IMR-90 (cell line): ENCODE data around the gene PAF1. TPM values are rescaled to one million over a fixed set of nuclear protein-coding genes. Genes with fewer than 3 reads are reported as not detected.

Experiments used
- ATAC-seq: fragments of 200-7000 bp; cut with Tn5 transposase; 2 replicates; pipeline ENCODE4 v1.9.1; 2020; ENCODE audit warnings: low read depth, mild to moderate bottlenecking, moderate library complexity
- BruUV-seq: library from RNA; stranded (reverse); fragments of 400-500 nt; replicated peaks from 2 replicates; lab custom pipeline; 2021; lab: Mats Ljungman, UMichigan
- CTCF ChIA-PET: fragments of 300-600 bp; formaldehyde crosslinking; extraction: SDS; loops from one replicate; lab custom pipeline; 2021; ENCODE audit warnings: antibody characterized with exemption; lab: Yijun Ruan, JAX
- POLR2A ChIA-PET: fragments of 300-600 bp; sonication (Branson Sonifier 250); formaldehyde crosslinking; loops from one replicate; lab custom pipeline; 2022; ENCODE audit warnings: antibody characterized with exemption; ENCODE audit not compliant: unreplicated experiment; lab: Charles Lee
- DNase-seq: peaks from one replicate; pipeline ENCODE4 v3.0.0; 2013
- H2AFZ ChIP-seq: replicated peaks from 2 replicates; pipeline ENCODE3; 2013; ENCODE audit warnings: low read length, mild to moderate bottlenecking; ENCODE audit not compliant: poor library complexity
- H2AK5ac ChIP-seq: 2 replicates; pipeline ENCODE4 v1.6.1; 2013; ENCODE audit warnings: low read depth, low read length, inconsistent platforms
- H2AK9ac ChIP-seq: replicated peaks from 2 replicates; pipeline ENCODE3; 2013; ENCODE audit warnings: mild to moderate bottlenecking, low read depth, low read length, moderate library complexity; ENCODE audit not compliant: poor library complexity
- H2BK120ac ChIP-seq: 2 replicates; pipeline ENCODE4 v1.6.1; 2013; ENCODE audit warnings: low read depth, low read length, inconsistent platforms
- H2BK15ac ChIP-seq: 3 replicates; pipeline ENCODE4 v1.6.1; 2013; ENCODE audit warnings: low read depth, low read length, inconsistent platforms
- H2BK20ac ChIP-seq: 2 replicates; pipeline ENCODE4 v1.6.1; 2013; ENCODE audit warnings: low read depth, mild to moderate bottlenecking, inconsistent platforms, low read length, moderate library complexity
- H2BK5ac ChIP-seq: 2 replicates; pipeline ENCODE4 v1.6.1; 2013; ENCODE audit warnings: mild to moderate bottlenecking, low read depth, low read length, inconsistent platforms; ENCODE audit not compliant: poor library complexity, severe bottlenecking
- H3K14ac ChIP-seq: replicated peaks from 2 replicates; pipeline ENCODE4 v1.6.1; 2013; ENCODE audit warnings: low read depth, low read length, inconsistent platforms
- H3K18ac ChIP-seq: 2 replicates; pipeline ENCODE4 v1.6.1; 2013; ENCODE audit warnings: low read depth, low read length, control low read depth
- H3K23ac ChIP-seq: 2 replicates; pipeline ENCODE4 v1.6.1; 2013; ENCODE audit warnings: low read depth, low read length, inconsistent platforms
- H3K27ac ChIP-seq: 2 replicates; pipeline ENCODE4 v1.5.1; 2013; ENCODE audit warnings: mild to moderate bottlenecking, control low read depth, low read length; ENCODE audit not compliant: insufficient read depth
- H3K27me3 ChIP-seq: 2 replicates; pipeline ENCODE4 v1.6.1; 2013; ENCODE audit warnings: low read length; ENCODE audit not compliant: control insufficient read depth, insufficient read depth
- H3K36me3 ChIP-seq: 2 replicates; pipeline ENCODE4 v1.6.1; 2013; ENCODE audit warnings: low read length, mixed read lengths; ENCODE audit not compliant: control insufficient read depth, insufficient read depth
- H3K4ac ChIP-seq: 2 replicates; pipeline ENCODE4 v1.6.1; 2013; ENCODE audit warnings: low read depth, low read length, inconsistent platforms
- H3K4me1 ChIP-seq: 2 replicates; pipeline ENCODE4 v1.6.1; 2013; ENCODE audit warnings: low read length, mixed read lengths; ENCODE audit not compliant: control insufficient read depth, insufficient read depth
- H3K4me2 ChIP-seq: 2 replicates; pipeline ENCODE4 v1.6.1; 2013; ENCODE audit warnings: low read depth, mild to moderate bottlenecking, control low read depth, low read length, moderate library complexity
- H3K4me3 ChIP-seq: 2 replicates; pipeline ENCODE4 v1.5.1; 2013; ENCODE audit warnings: low read depth, mild to moderate bottlenecking, control low read depth, low read length, moderate library complexity; ENCODE audit not compliant: insufficient read depth
- H3K56ac ChIP-seq: 2 replicates; pipeline ENCODE4 v1.6.1; 2013; ENCODE audit warnings: low read length, inconsistent platforms; ENCODE audit not compliant: insufficient read depth; ENCODE audit errors: extremely low read depth
- H3K79me1 ChIP-seq, 2 experiments: 2 replicates each; pipeline ENCODE4 v1.6.1; 2013; ENCODE audit warnings: low read length in 2 of 2, inconsistent platforms in 1 of 2, low read depth in 1 of 2
- H3K9ac ChIP-seq: 2 replicates; pipeline ENCODE4 v1.6.1; 2013; ENCODE audit warnings: low read depth, low read length, control low read depth
- H3K9me1 ChIP-seq: 2 replicates; pipeline ENCODE4 v1.6.1; 2013; ENCODE audit warnings: low read length, inconsistent platforms; ENCODE audit not compliant: insufficient read depth
- H3K9me3 ChIP-seq: 2 replicates; pipeline ENCODE4 v1.6.1; 2013; ENCODE audit warnings: low read length; ENCODE audit not compliant: control insufficient read depth, insufficient read depth
- H4K20me1 ChIP-seq: 2 replicates; pipeline ENCODE4 v1.6.1; 2013; ENCODE audit warnings: low read length, inconsistent platforms; ENCODE audit not compliant: insufficient read depth
- H4K5ac ChIP-seq: 2 replicates; pipeline ENCODE4 v1.6.1; 2013; ENCODE audit warnings: mild to moderate bottlenecking, low read depth, low read length, control low read depth
- H4K8ac ChIP-seq, 2 experiments: 2 replicates each; pipeline ENCODE4 v1.6.1; 2013; ENCODE audit warnings: low read depth in 2 of 2, low read length in 2 of 2, control low read depth in 1 of 2, inconsistent platforms in 1 of 2
- H4K91ac ChIP-seq: 2 replicates; pipeline ENCODE4 v1.6.1; 2013; ENCODE audit warnings: low read depth, low read length, inconsistent platforms; ENCODE audit not compliant: insufficient read depth
- CHD1 ChIP-seq: IDR thresholded peaks from 2 replicates; pipeline ENCODE4 v1.6.1; 2012; ENCODE audit warnings: low read depth, low read length, improper control_type of control experiment
- CTCF ChIP-seq: conservative IDR thresholded peaks from 2 replicates; pipeline ENCODE4 v1.5.1; 2012; ENCODE audit warnings: mild to moderate bottlenecking, low read depth, low read length, improper control_type of control experiment
- WGBS, 2 experiments: methylation state at CpG; one replicate each; pipeline versions ENCODE4 v1.1.5 to v1.1.7; 2013; ENCODE audit warnings: missing lambda C conversion rate in 2 of 2; ENCODE audit not compliant: insufficient read length in 1 of 2; ENCODE audit errors: extremely low coverage in 2 of 2; 5-methylcytosine and 5-hydroxymethylcytosine counted together
- dilution Hi-C: fragments of 300-500 bp; cut with HindIII; formaldehyde crosslinking; loops from one replicate; pipeline ENCODE4 v1.14.3; 2018; ENCODE audit warnings: low sequenced_read_pairs; ENCODE audit not compliant: unreplicated experiment
- in situ Hi-C: fragments of 300-500 bp; cut with MboI; formaldehyde crosslinking; loops from 3 replicates; pipeline ENCODE4 v1.14.3; 2019; ENCODE audit warnings: low sequenced_read_pairs, inconsistent platforms, mixed read lengths
- intact Hi-C: fragments of 100-400 bp; cut with micrococcal nuclease; formaldehyde crosslinking; loops from 2 replicates; pipeline ENCODE4 v1.10.0; 2022
- polyA plus RNA-seq, 3 experiments: library from polyadenylated mRNA; depleted of rRNA; stranded (reverse); fragments of >200 nt; gene quantifications; 2 replicates each; pipeline ENCODE4 v1.2.3, GENCODE V29; 2012; ENCODE audit warnings: low replicate concordance in 1 of 3
- total RNA-seq: library from RNA; depleted of rRNA; stranded (reverse); fragments of >200 nt; gene quantifications from 2 replicates; pipeline ENCODE4 v1.2.3, GENCODE V29; 2012

The PAF1 gene
- total and polyA plus RNA-seq, 2 of the 4 experiments (the other 2 are of a cell fraction) = 45.7 to 54.3 TPM

DNA sequence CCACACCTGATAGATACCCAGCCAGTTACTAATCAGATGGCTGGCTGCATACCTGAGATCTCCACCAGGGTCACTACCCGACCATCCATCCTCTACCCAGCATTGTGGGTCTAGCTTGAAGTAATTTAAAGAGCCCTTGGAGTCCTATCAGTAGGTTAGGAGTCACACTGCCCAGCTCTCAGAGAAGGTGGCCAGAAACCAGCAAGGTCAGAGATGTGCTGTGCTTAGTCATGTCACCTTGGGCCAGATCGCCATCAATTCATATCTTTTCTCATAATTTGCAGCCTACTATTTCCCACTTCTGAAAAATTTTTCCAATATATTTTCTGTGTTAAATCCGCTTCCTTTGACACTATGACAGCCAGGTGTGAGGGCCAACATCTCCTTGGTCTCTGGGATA lies 34.8 kb downstream of the PAF1 start:
- H3K27ac ChIP-seq = no peak overlapping the region
- no peak overlapping the region for H3K4me3 ChIP-seq
- WGBS, 2 experiments = no CpG with 5 or more reads among the region's 3 CpGs
- TF ChIP-seq CTCF = no peak
- no peak for TF ChIP-seq CHD1
- dilution Hi-C loops = no loop called here
- no peak overlapping the region for H3K18ac ChIP-seq
- H3K14ac ChIP-seq = no peak overlapping the region
- H2BK15ac ChIP-seq = no peak overlapping the region
- peaks cover 70% of the 10 kb centered on the region for H3K36me3 ChIP-seq
- no peak overlapping the region for H4K91ac ChIP-seq
- no peak overlapping the region for H2BK120ac ChIP-seq
- H2AK5ac ChIP-seq = no peak overlapping the region
- BruUV-seq = no TSS peak
- H3K4ac ChIP-seq = no peak overlapping the region
- DNase-seq (no peak), ATAC-seq (no peak)
- H2AK9ac ChIP-seq = no peak overlapping the region
- H2AFZ ChIP-seq = no peak overlapping the region
- peaks cover 8% of the 10 kb centered on the region for H3K9me1 ChIP-seq
- intact Hi-C loops = no loop called here
- no peak overlapping the region for H3K23ac ChIP-seq
- in situ Hi-C loops = no loop called here
- H3K4me2 ChIP-seq = no peak overlapping the region
- no peak overlapping the region for H4K5ac ChIP-seq
- no peaks in the 10 kb centered on the region for H3K4me1 ChIP-seq
- no peak overlapping the region for H3K9ac ChIP-seq
- H3K79me1 ChIP-seq = peaks cover 42 to 75% of the 10 kb centered on the region in 2 experiments
- H2BK20ac ChIP-seq = no peak overlapping the region
- no peaks in the 10 kb centered on the region for H3K27me3 ChIP-seq
- CTCF ChIA-PET = no interaction called here
- H2BK5ac ChIP-seq = no peak overlapping the region
- POLR2A ChIA-PET = no interaction called here
- no peak overlapping the region for H3K56ac ChIP-seq
- no peaks in the 10 kb centered on the region for H3K9me3 ChIP-seq
- peaks cover 15% of the 10 kb centered on the region for H4K20me1 ChIP-seq
- H4K8ac ChIP-seq = no peak overlapping the region
